Adrenal gland (tissue), 12 donors: ENCODE measurements around the gene NOSTRIN. TPM values are rescaled to one million over a fixed set of nuclear protein-coding genes. Genes with fewer than 3 reads are reported as not detected.

Source experiments
- DNase-seq, 7 donors: peaks; one replicate each; pipeline ENCODE4 v3.0.0-alpha.2; 2019 to 2020
- H3K27ac ChIP-seq, 5 donors: fragments of 200-600 bp; sonication (generic) in 4 of 5; 1 replicate in 3 of 5; 2 replicates in 2 of 5; pipeline versions ENCODE4 v1.5.1 to v1.8.0; 2016 to 2020; ENCODE audit warnings: mild to moderate bottlenecking in 1 of 5
- H3K27me3 ChIP-seq: fragments of 200-600 bp; 2 replicates; pipeline ENCODE4 v1.8.0; 2021
- H3K36me3 ChIP-seq, 2 donors: fragments of 200-600 bp; replicated peaks in 1 of 2; 1 replicate in 1 of 2; 2 replicates in 1 of 2; pipeline versions ENCODE4 v1.5.1 to v1.8.0; 2018 to 2022
- H3K4me1 ChIP-seq, 2 donors: fragments of 200-600 bp; replicated peaks in 1 of 2; 1 replicate in 1 of 2; 2 replicates in 1 of 2; pipeline versions ENCODE4 v1.5.1 to v1.8.0; 2018 to 2021
- H3K4me3 ChIP-seq, 4 donors: fragments of 200-600 bp; sonication (generic) in 3 of 4; one replicate each; pipeline ENCODE4 v1.5.1; 2016 to 2018
- H3K9me3 ChIP-seq, 3 donors: fragments of 200-600 bp; sonication (generic) in 1 of 3; replicated peaks in 1 of 3; 1 replicate in 2 of 3; 2 replicates in 1 of 3; pipeline versions ENCODE4 v1.5.1 to v1.8.0; 2016 to 2021
- POLR2A ChIP-seq, 2 donors: fragments of 450-650 bp; IDR thresholded peaks; one replicate each; pipeline ENCODE4 v1.6.1; 2017; ENCODE audit warnings: antibody characterized with exemption in 2 of 2, mild to moderate bottlenecking in 2 of 2, moderate library complexity in 1 of 2
- WGBS, 4 donors: extraction: QIAGEN DNeasy Blood & Tissue Kit in 2 of 4; methylation state at CpG; one replicate each; pipeline versions ENCODE4 v1.1.5 to v1.1.7; 2013 to 2017; 5-methylcytosine and 5-hydroxymethylcytosine counted together
- intact Hi-C, 2 donors: fragments of 100-400 bp; cut with DNase I; formaldehyde crosslinking; loops; one replicate each; pipeline versions ENCODE4 v1.14.1 to v1.15.0; 2022 to 2023
- polyA plus RNA-seq, 3 donors: library from polyadenylated mRNA; stranded (reverse); fragments of 200-250 nt in 2 of 3; fragments of 350-450 nt in 1 of 3; fragmentation: Illumina TruSeq in 1 of 3; extraction: RNeasy Lipid Tissue Mini Kit (QIAGEN cat#74804) in 1 of 3; gene quantifications; one replicate each; pipeline ENCODE4 v1.2.3, GENCODE V29; 2013 to 2014
- total RNA-seq, 9 donors: library from RNA; depleted of rRNA in 4 of 9; stranded (reverse); fragments of >200 nt in 4 of 9; fragments of 120-200 nt in 1 of 9; fragmentation: NEBNext Ultra II Directional in 1 of 9; extraction: Animal tissue kit (Norgen Biotek cat#: 25700) in 1 of 9; gene quantifications; one replicate each; pipeline versions ENCODE4 v1.1.0 to v1.2.4, GENCODE V29; 2013 to 2023
- TF ChIP-seq, protein P1 (sequence below), 6 experiments: fragments of 450-650 bp in 4 of 6; fragments of 200-600 bp in 2 of 6; sonication (generic) in 1 of 6; IDR thresholded peaks; 1 replicate in 5 of 6; 2 replicates in 1 of 6; pipeline versions ENCODE4 v1.5.1 to v1.8.0; 2016 to 2021; ENCODE audit warnings: antibody characterized with exemption in 6 of 6, mild to moderate bottlenecking in 2 of 6, moderate library complexity in 1 of 6
- donor health status: healthy with polysubstance abuse.
- donor health status: Bipolar disorder and iron deficiency.
- donor health status: DM: yes; HTN: yes; CAD: no.
- donor health status: DM: no; HTN: no; CAD: no.
- donor health status: DM: no; HTN: no; CAD: no.
- donor health status: DM: yes; HTN: yes; CAD: no.

NOSTRIN gene
- total and polyA plus RNA-seq, 12 donors = 13.9 to 134 (median 35.6) TPM

DNA sequence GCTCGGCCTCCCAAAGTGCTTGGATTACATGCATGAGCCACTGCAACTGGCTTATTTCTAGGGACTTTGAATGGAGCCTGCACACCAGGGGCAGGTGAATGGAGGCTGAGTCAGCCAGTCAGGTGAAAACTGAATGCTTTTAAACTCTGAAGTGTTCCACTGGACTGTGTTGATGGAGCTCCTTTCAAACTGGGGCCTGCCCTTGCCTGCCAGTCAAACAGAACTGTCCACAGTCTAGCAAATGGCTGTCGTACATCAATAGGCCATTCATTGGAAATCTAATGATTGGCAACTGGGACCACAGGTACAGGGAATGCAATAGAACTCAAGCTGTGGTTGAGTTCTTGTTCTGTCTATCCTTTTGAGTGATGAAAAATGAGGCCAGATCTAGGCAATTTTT lies 966 bp upstream of the NOSTRIN start:
- WGBS, 4 donors = 44 to 50% (median 50%) methylated on average over 2 of the region's 2 CpGs
- no peaks in the 10 kb centered on the region for H3K36me3 ChIP-seq
- TF ChIP-seq POLR2A (IDR thresholded peaks at IDR 0.05) = no peak
- TF ChIP-seq, protein P1, sequence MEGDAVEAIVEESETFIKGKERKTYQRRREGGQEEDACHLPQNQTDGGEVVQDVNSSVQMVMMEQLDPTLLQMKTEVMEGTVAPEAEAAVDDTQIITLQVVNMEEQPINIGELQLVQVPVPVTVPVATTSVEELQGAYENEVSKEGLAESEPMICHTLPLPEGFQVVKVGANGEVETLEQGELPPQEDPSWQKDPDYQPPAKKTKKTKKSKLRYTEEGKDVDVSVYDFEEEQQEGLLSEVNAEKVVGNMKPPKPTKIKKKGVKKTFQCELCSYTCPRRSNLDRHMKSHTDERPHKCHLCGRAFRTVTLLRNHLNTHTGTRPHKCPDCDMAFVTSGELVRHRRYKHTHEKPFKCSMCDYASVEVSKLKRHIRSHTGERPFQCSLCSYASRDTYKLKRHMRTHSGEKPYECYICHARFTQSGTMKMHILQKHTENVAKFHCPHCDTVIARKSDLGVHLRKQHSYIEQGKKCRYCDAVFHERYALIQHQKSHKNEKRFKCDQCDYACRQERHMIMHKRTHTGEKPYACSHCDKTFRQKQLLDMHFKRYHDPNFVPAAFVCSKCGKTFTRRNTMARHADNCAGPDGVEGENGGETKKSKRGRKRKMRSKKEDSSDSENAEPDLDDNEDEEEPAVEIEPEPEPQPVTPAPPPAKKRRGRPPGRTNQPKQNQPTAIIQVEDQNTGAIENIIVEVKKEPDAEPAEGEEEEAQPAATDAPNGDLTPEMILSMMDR (IDR thresholded peaks at IDR 0.05) = no peak
- H3K4me3 ChIP-seq = no peak overlapping the region
- peak overlapping the region in 3 of 5 donors; percentile 47 to 84 (median 53) for H3K27ac ChIP-seq
- no peak for DNase-seq
- no peaks in the 10 kb centered on the region for H3K9me3 ChIP-seq
- no peaks in the 10 kb centered on the region for H3K27me3 ChIP-seq
- H3K4me1 ChIP-seq = peaks cover 8 to 15% of the 10 kb centered on the region in 2 donors
- intact Hi-C loops = no loop called here

DNA sequence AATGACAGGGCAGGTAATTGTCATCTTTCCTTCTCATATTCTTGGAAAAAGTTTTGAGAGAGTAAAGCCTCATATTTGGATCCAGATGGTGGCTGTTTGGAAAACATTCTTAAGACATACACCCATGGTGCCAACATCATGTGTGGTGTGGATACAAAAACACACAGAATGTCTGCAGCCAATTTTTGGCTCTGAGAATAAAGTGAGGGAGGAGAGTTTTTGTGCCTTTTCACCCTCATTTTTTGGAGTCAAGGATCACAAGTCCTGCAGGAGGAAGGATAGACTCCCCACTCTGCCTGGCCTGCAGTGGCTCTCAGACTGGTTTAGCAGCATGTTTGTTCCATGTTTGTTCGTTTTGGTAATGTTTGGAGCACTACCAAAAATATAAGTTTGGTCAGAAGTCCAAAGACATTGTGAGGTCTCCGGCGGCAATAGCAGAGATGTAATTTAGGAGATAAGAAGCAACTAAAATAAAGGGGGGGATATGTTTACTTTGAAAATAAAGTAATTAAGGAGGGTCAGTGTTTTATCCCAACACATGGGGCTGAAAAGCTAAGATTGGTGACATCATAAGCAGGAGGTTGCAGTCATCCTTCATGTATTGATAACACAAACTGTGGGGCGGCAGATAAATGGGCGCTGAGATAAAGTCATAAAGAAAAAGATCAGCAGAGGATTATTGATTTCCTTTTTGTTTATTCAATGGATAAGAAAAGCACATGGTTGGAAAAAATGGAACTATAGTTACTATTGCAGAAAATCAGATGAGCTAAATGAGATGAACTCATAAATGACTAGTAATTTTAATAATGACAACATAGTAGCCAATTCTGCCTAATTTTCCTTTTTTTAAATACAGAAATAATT lies 655 bp downstream of the NOSTRIN start:
- TF ChIP-seq POLR2A (IDR thresholded peaks at IDR 0.05) = no peak
- TF ChIP-seq, protein P1 (IDR thresholded peaks at IDR 0.05) = no peak
- 24 to 32% (median 29%) methylated on average over 5 of the region's 5 CpGs for WGBS, 4 donors
- H3K27ac ChIP-seq = peak overlapping the region; percentile 18 to 84 (median 53)
- no peak for DNase-seq
- intact Hi-C loops = no loop called here
- H3K36me3 ChIP-seq = no peaks in the 10 kb centered on the region
- H3K27me3 ChIP-seq = no peaks in the 10 kb centered on the region
- no peaks in the 10 kb centered on the region for H3K9me3 ChIP-seq
- peaks cover 8 to 15% of the 10 kb centered on the region in 2 donors for H3K4me1 ChIP-seq
- H3K4me3 ChIP-seq = peak overlapping the region in 1 of 4 donors; percentile 23

DNA sequence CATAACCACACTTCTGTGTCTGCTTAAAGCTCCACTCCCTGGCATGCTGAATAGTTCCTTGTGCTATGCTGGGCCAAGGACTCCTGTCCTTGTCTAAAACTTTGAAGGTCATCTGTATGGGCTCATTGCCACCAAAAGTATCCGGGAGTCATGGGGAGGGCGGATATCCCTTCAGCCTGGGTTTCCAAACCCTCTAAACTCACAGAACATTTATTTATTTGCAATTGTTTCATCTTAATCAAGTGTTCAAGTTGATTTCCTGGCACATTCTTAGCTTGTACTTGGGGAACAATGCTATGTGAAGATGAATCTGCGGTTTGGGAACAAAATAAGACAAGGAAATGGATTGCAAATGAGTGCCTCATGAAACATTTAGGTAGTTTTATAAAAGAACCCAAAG lies 1.8 kb downstream of the NOSTRIN start:
- H3K27ac ChIP-seq = peak overlapping the region in 3 of 5 donors; percentile 53 to 84 (median 55)
- intact Hi-C loops = no loop called here
- peaks cover 8 to 15% of the 10 kb centered on the region in 2 donors for H3K4me1 ChIP-seq
- H3K36me3 ChIP-seq = no peaks in the 10 kb centered on the region
- peak; percentile 38 to 73 (median 55) for DNase-seq
- TF ChIP-seq POLR2A (IDR thresholded peaks at IDR 0.05) = no peak
- TF ChIP-seq, protein P1 (IDR thresholded peaks at IDR 0.05) = no peak
- no peaks in the 10 kb centered on the region for H3K9me3 ChIP-seq
- peak overlapping the region in 1 of 4 donors; percentile 23 for H3K4me3 ChIP-seq
- WGBS, 4 donors = 15 to 30% (median 26%) methylated on average over 3 of the region's 3 CpGs
- no peaks in the 10 kb centered on the region for H3K27me3 ChIP-seq

DNA sequence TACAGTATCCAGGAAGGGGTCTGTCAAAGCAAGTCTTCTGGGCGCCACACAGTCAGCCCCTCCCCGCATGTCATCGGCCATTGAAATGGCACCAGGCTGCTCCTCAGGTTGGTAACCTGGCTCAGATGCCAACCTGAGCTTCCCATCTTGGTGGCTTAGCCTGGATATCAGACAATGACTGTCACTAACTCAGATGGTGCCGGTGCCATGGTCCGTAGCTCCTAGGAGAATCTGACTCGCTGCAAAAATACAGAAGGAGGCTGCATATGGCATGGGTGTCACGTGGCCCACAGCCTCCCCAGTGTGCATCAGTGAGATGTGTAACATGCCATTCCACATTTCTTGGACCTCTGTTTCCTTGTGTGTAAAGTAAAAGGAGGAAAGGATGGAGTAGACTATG lies 3.2 kb downstream of the NOSTRIN start:
- intact Hi-C loops = no loop called here
- H3K9me3 ChIP-seq = no peaks in the 10 kb centered on the region
- no peak overlapping the region for H3K4me3 ChIP-seq
- DNase-seq = no peak
- no peaks in the 10 kb centered on the region for H3K36me3 ChIP-seq
- 76 to 95% (median 87%) methylated on average over 7 of the region's 7 CpGs for WGBS, 4 donors
- peak overlapping the region in 1 of 5 donors; percentile 29 for H3K27ac ChIP-seq
- H3K27me3 ChIP-seq = no peaks in the 10 kb centered on the region
- H3K4me1 ChIP-seq = peaks cover 8 to 15% of the 10 kb centered on the region in 2 donors
- TF ChIP-seq, protein P1 (IDR thresholded peaks at IDR 0.05) = no peak
- TF ChIP-seq POLR2A (IDR thresholded peaks at IDR 0.05) = no peak
